HG03097 (cell line): ENCODE data around the gene KIF16B.

Experiments used
- ATAC-seq: cut with Tn5 transposase; IDR thresholded peaks from one replicate; pipeline ENCODE4 v1.9.1; 2021; ENCODE audit not compliant: unreplicated experiment, low FRiP score

KIF16B gene

GRCh38 chr20:16486532-16486931 is 86.7 kb downstream of the KIF16B start:
- ATAC-seq: no peak

DNA sequence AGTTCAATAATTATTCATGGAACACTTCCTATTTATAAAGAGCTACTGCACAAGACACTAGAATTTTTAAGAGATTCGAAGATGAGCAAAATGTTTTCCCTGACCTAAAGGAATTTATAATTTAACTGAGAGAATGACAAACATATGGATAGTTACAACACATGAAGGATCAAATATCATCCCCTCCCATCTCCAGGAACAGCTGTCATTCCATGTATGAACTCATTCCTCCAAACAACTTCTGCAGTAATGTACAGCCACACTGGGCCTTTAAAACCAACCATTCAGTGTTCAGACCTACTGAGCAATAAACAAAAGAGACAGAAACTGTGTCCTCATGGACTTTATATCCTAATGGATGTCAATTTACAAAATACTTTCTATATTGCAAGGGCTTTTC is 87.8 kb downstream of the KIF16B start:
- no peak for ATAC-seq

- no peak for ATAC-seq
These were observed 90.2 kb downstream of the KIF16B start for GRCh38 chr20:16483024-16483423.

DNA sequence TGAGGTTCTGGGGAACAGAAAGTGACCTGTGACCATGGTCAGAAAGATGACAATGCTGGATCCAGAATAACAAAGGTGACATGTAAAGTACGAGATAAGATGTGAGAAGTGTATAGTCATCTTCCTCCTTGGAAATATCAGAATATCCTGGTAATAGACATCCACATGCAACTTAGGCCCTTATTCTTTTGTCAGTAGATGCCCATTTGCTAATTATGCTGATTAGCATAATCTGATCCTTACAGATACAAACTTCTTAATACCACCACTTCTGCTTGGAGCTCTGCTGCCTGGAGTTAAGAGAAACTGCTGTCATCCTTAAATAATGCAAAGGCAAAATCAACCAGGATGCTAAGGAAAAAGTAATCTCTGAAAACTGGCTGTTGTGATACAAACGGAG is 91.3 kb downstream of the KIF16B start:
- no peak for ATAC-seq

DNA sequence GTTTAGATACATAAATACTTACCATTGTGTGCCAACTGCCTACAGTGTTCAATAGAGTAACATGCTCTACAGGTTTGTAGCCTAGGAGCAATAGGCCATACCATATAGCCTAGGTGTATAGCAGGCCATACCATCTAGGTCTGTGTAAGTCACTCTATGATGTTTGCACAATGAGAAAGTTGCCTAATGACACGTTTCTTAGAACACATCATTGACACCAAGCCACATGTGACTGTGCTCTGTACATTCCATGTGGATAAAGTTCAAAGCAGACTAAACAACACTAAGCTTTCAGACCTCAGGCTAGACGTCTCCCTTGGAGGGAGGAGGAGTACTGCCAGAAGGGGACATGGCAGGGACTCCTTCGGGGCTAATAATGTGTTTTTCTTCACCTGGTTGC is 93.6 kb downstream of the KIF16B start:
- no peak for ATAC-seq

- no peak for ATAC-seq
These were observed 95.6 kb downstream of the KIF16B start for GRCh38 chr20:16477632-16478031.

GRCh38 chr20:16476032-16476431 is 97.2 kb downstream of the KIF16B start:
- ATAC-seq: peak; percentile 59

DNA sequence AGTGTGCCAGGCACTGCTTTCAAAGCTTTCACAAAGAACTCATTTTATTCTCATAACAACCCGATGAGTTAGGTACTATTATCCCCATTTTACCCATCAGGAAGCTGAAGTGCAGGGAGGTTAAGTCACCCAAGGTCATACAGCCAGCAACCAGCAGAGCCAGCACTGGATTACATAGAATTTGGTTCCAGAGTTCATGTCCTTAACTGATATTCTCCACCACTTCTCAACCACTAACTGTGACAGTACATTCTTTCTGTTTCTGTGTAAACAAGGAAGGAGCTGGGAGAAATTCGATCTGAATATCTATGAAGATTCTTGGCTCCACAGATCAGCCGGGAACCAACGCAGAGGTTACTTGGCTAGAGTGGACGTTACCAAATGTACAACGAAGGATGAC is 98.0 kb downstream of the KIF16B start:
- no peak for ATAC-seq

GRCh38 chr20:16474363-16474762 is 98.9 kb downstream of the KIF16B start:
- ATAC-seq: no peak

GRCh38 chr20:16472045-16472872 is 101.0 kb downstream of the KIF16B start:
- ATAC-seq: no peak

- ATAC-seq: no peak
These were observed 103.8 kb downstream of the KIF16B start for GRCh38 chr20:16469395-16469905.

DNA sequence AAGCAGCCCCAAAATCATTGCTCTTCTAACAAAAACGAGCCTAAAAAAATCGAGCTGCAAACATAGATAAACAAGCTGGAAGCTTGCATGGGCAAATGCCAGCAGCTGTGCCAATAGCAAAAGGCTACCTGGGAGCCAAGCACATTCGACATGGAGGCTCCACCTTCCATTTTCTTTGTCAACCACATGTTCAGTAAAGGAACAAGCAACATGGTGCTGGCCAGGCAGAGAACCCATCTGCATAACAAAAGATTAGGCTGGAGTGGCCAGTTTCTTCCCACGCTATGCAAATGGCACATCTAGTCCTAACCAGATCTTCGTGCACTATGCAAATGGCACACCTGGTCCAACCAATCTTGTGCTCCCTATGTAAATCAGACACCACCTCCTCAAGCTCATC is 110.5 kb downstream of the KIF16B start:
- ATAC-seq: no peak

GRCh38 chr20:16459019-16459700 is 114.1 kb downstream of the KIF16B start:
- no peak for ATAC-seq

DNA sequence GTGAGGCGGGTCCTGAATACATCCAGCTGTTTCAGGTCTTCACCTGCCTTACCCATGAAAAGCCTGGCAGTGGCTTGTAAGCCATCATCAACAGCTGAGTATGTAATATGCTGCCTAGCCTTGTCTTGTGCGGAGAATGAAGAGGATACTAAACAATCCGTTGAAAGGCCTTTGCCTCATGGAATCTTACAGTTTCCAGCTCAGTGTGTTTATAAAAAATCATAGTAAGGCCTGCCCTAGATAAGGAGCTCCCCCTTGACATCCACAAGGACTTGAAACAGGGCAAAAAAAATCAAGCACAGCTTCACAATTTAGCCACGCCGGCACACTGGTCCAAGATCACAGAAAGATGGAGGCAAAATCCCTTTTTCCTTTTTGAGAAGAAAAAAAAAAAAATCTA is 115.7 kb downstream of the KIF16B start:
- ATAC-seq: no peak

- no peak for ATAC-seq
These were observed 117.9 kb downstream of the KIF16B start for GRCh38 chr20:16455324-16455723.

- ATAC-seq: no peak
These were observed 121.3 kb downstream of the KIF16B start for GRCh38 chr20:16451982-16452381.

DNA sequence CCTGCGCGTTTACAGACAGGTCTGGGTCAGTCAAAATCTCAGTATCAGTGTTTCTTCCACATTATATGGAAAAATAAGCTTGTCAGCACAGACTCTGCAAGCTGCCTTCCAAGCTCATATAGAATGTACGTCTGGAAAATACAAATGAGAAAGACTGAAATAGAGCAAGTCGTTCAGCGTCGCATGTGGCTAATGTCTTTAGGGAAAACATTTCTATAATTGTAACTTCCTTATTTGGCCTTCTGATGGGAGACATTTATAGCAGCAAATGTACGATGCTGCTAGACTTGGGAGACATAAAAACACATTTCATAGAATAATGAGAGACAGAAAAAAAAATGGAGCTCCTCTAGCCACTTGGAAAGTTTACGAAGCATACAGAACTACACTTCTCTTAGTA is 122.2 kb downstream of the KIF16B start:
- no peak for ATAC-seq

DNA sequence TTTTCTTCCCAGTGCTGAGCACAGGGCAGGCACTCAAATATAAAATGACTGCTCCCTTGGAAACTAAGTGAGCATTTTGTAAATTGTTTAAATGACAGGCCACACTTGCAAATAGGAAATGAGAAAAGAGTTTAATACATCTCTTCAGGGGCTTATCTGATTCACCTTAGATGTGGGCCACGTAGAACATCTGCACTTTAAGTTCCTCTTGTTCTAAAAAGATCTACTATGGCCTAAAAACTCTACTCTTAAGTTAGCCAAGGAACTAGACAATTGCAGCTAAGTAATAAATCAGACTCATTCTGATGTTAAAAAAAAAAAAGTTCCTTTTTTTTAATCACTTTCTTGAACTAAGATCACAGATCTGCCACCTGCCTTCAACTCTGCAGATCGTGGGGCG is 126.3 kb downstream of the KIF16B start:
- no peak for ATAC-seq

DNA sequence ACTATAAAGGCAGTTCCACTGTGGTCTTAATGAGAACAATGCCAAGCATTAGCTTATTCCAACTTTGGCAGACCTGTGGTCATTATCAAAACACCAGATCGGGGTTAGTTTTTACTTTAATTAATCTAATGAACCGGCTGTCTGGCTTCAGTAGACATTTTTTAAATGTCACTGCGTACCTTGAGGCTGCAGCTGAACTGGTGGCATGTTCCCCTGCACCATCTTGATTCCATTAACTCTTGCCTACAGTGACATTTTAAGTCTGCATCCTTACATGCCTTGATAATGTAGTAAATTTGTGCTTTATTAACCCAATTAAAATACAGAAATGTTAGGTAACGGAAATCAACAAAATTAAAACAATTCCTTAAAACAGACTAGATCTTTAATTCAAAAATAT is 127.0 kb downstream of the KIF16B start:
- no peak for ATAC-seq

GRCh38 chr20:16445482-16445881 is 127.8 kb downstream of the KIF16B start:
- no peak for ATAC-seq

DNA sequence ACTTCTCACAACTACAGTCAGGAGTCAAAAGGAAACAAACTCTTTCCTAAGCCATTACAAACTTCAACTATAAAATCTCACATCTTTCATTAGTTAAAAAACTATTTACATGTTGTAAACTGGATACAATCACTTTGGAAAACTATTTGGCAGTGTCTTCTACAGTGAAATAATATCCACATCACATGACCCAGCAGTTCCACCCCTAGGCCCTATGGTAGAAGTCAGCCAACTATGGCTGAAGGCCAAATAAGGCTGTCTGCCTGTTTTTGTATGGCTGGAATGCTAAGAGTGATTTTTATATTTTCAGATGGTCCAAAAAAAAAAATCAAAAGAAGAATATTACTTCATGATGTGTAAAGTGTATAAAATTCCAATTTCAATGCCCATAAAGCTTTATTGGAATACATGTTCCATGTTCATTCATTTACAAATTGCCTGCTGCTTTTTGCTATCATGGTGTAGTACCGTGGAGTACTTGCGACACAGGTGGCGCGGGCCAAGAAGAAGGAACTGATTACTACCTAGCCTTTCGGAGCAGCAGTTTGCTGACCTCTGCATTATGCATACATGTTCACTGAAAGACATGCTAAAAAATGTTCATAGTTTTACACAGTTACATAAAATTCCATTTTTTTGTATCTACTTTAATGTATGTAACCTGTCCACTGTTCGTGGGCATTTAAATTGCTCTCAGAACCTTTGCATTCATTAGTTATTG is 129.0 kb downstream of the KIF16B start:
- no peak for ATAC-seq
